ENCODE data around the gene AKIP1.

Gene AKIP1

DNA sequence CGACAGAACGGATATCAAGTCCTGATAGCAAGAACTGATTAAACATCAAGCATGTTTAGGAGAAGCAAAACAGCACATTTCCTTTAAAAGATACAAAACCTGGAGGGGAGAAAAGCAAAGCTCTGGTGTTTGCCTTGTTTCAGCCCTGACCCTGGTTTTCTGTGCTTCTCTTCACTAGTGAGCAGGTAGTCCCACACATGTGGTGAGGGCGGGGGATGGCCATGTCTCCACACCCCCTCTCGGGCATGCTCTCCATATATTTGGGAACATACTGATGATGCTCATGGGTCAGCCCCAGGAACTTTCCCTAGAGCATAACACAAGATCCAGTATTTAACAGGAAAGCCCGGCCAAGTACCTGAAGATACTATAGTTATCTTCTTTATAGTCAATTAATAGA is 11.7 kb downstream of the AKIP1 start:
- no peaks in the 10 kb centered on the region for H3K79me2 ChIP-seq (ENCODE audit: insufficient read depth, low read length)
- no peak overlapping the region for H2AFZ ChIP-seq (ENCODE audit: low read depth, low read length)
- no peaks in the 10 kb centered on the region for H3K4me1 ChIP-seq (ENCODE audit: insufficient read depth, low read length)
- no peaks in the 10 kb centered on the region for H4K20me1 ChIP-seq (ENCODE audit: insufficient read depth, low read length)
- H3K9ac ChIP-seq (ENCODE audit: low read depth, low read length): no peak overlapping the region
- no peaks in the 10 kb centered on the region for H3K27me3 ChIP-seq (ENCODE audit: insufficient read depth, low read length, poor library complexity)
- no peaks in the 10 kb centered on the region for H3K9me3 ChIP-seq (ENCODE audit: insufficient read depth, low read length, severe bottlenecking)
- ATAC-seq (ENCODE audit: insufficient read depth, low read depth) (no peak), DNase-seq (no peak)
- H3K4me3 ChIP-seq (ENCODE audit: low read depth in 1 of 2, low read length in 2 of 2): no peak overlapping the region
- H3K4me2 ChIP-seq (ENCODE audit: insufficient read depth, low read length): no peak overlapping the region
- H3K36me3 ChIP-seq (ENCODE audit: insufficient read depth, low read length): peaks cover 64% of the 10 kb centered on the region
- no peak overlapping the region for H3K27ac ChIP-seq (ENCODE audit: low read length)
- no peak for TF ChIP-seq EZH2 (IDR thresholded peaks at IDR 0.05; ENCODE audit: borderline replicate concordance, low read depth, low read length, severe bottlenecking)
- TF ChIP-seq CTCF (IDR thresholded peaks at IDR 0.05; ENCODE audit: borderline replicate concordance, extremely low read depth, low read length, poor library complexity, severe bottlenecking): no peak

DNA sequence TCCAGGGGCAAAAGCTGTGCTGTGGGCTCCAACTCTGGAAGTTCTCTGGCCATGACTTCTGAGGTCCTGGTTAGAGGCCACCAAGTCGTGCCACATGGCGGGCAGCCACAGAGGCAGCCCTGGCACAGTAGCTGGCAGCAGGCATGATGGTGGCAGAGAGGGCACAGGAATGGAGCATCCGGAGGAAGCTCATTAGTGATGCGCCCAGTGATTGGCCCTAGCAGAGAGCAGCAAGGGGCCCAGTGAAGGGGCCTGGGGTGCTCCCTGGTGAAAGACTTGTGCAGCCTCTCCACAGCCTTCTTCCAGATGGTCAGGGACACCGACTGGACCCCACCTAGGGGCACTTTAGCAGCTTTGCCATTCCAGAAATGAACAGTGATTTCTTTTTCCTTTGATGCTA is 14.7 kb downstream of the AKIP1 start:
- ATAC-seq (ENCODE audit: insufficient read depth, low read depth): no peak
- TF ChIP-seq CTCF (IDR thresholded peaks at IDR 0.05; ENCODE audit: borderline replicate concordance, extremely low read depth, low read length, poor library complexity, severe bottlenecking) (no peak), EZH2 (IDR thresholded peaks at IDR 0.05; ENCODE audit: borderline replicate concordance, low read depth, low read length, severe bottlenecking) (no peak)

GRCh38 chr11:8926236-8926635 is 15.2 kb downstream of the AKIP1 start:
- DNase-seq: no peak
- H3K4me1 ChIP-seq (ENCODE audit: insufficient read depth, low read length): no peaks in the 10 kb centered on the region
- no peak overlapping the region for H3K4me2 ChIP-seq (ENCODE audit: insufficient read depth, low read length)
- no peak overlapping the region for H3K4me3 ChIP-seq (ENCODE audit: low read depth in 1 of 2, low read length in 2 of 2)
- no peak overlapping the region for H3K27ac ChIP-seq (ENCODE audit: low read length)
- H4K20me1 ChIP-seq (ENCODE audit: insufficient read depth, low read length): no peaks in the 10 kb centered on the region
- no peak overlapping the region for H2AFZ ChIP-seq (ENCODE audit: low read depth, low read length)
- H3K9ac ChIP-seq (ENCODE audit: low read depth, low read length): no peak overlapping the region
- no peak for ATAC-seq (ENCODE audit: insufficient read depth, low read depth)
- TF ChIP-seq EZH2 (IDR thresholded peaks at IDR 0.05; ENCODE audit: borderline replicate concordance, low read depth, low read length, severe bottlenecking) (no peak), CTCF (IDR thresholded peaks at IDR 0.05; ENCODE audit: borderline replicate concordance, extremely low read depth, low read length, poor library complexity, severe bottlenecking) (no peak)
- H3K9me3 ChIP-seq (ENCODE audit: insufficient read depth, low read length, severe bottlenecking): no peaks in the 10 kb centered on the region
- no peaks in the 10 kb centered on the region for H3K27me3 ChIP-seq (ENCODE audit: insufficient read depth, low read length, poor library complexity)
- H3K79me2 ChIP-seq (ENCODE audit: insufficient read depth, low read length): no peaks in the 10 kb centered on the region
- peaks cover 31% of the 10 kb centered on the region for H3K36me3 ChIP-seq (ENCODE audit: insufficient read depth, low read length)

More for the DNA sequence above, 14.7 kb downstream of the AKIP1 start:
- DNase-seq: no peak
- no peaks in the 10 kb centered on the region for H3K9me3 ChIP-seq (ENCODE audit: insufficient read depth, low read length, severe bottlenecking)
- H2AFZ ChIP-seq (ENCODE audit: low read depth, low read length): no peak overlapping the region
- no peak overlapping the region for H3K27ac ChIP-seq (ENCODE audit: low read length)
- no peak overlapping the region for H3K4me2 ChIP-seq (ENCODE audit: insufficient read depth, low read length)
- no peak overlapping the region for H3K9ac ChIP-seq (ENCODE audit: low read depth, low read length)
- no peaks in the 10 kb centered on the region for H3K4me1 ChIP-seq (ENCODE audit: insufficient read depth, low read length)
- no peaks in the 10 kb centered on the region for H4K20me1 ChIP-seq (ENCODE audit: insufficient read depth, low read length)
- no peaks in the 10 kb centered on the region for H3K79me2 ChIP-seq (ENCODE audit: insufficient read depth, low read length)
- H3K27me3 ChIP-seq (ENCODE audit: insufficient read depth, low read length, poor library complexity): no peaks in the 10 kb centered on the region
- H3K36me3 ChIP-seq (ENCODE audit: insufficient read depth, low read length): peaks cover 36% of the 10 kb centered on the region
- no peak overlapping the region for H3K4me3 ChIP-seq (ENCODE audit: low read depth in 1 of 2, low read length in 2 of 2)

DNA sequence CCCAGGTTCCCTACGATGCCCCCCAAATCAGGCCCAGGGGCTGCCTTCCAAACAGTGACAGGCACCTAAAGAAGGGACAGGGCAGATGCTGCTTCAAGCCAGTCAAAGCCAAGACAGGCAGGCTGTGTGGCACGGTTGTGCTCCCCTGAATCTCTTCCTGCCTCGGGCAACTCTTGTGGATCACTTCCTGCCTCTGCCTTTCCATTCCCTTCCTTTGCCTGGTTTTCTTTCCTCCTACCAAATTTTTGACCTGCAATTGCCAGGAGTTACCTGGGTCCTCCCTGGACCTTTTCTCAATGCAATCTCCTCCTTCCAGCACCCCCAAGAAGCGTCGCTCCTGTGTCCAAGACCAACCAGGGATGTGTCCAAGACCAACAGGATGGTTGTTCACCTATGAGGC is 16.2 kb downstream of the AKIP1 start:
- H3K79me2 ChIP-seq (ENCODE audit: insufficient read depth, low read length): no peaks in the 10 kb centered on the region
- no peak for ATAC-seq (ENCODE audit: insufficient read depth, low read depth)
- H3K9me3 ChIP-seq (ENCODE audit: insufficient read depth, low read length, severe bottlenecking): no peaks in the 10 kb centered on the region
- TF ChIP-seq CTCF (IDR thresholded peaks at IDR 0.05; ENCODE audit: borderline replicate concordance, extremely low read depth, low read length, poor library complexity, severe bottlenecking): no peak
- H3K4me1 ChIP-seq (ENCODE audit: insufficient read depth, low read length): no peaks in the 10 kb centered on the region
- H3K36me3 ChIP-seq (ENCODE audit: insufficient read depth, low read length): peaks cover 21% of the 10 kb centered on the region
- no peak for DNase-seq
- no peak overlapping the region for H3K9ac ChIP-seq (ENCODE audit: low read depth, low read length)
- no peak overlapping the region for H3K4me2 ChIP-seq (ENCODE audit: insufficient read depth, low read length)
- H3K4me3 ChIP-seq (ENCODE audit: low read depth in 1 of 2, low read length in 2 of 2): no peak overlapping the region
- H3K27me3 ChIP-seq (ENCODE audit: insufficient read depth, low read length, poor library complexity): no peaks in the 10 kb centered on the region
- H3K27ac ChIP-seq (ENCODE audit: low read length): no peak overlapping the region
- no peak overlapping the region for H2AFZ ChIP-seq (ENCODE audit: low read depth, low read length)
- no peaks in the 10 kb centered on the region for H4K20me1 ChIP-seq (ENCODE audit: insufficient read depth, low read length)

All from DND-41 (cell line).